NK-92 treated with Interleukin-12 subunit alpha and Interleukin-12 subunit beta, amount 100 ng/mL, for 24 hours (cell line): ENCODE data around the gene SNORC.

Experiments
- DNase-seq: peaks from one replicate; lab custom pipeline; 2025; lab: John Stamatoyannopoulos, UW

The SNORC gene

DNA sequence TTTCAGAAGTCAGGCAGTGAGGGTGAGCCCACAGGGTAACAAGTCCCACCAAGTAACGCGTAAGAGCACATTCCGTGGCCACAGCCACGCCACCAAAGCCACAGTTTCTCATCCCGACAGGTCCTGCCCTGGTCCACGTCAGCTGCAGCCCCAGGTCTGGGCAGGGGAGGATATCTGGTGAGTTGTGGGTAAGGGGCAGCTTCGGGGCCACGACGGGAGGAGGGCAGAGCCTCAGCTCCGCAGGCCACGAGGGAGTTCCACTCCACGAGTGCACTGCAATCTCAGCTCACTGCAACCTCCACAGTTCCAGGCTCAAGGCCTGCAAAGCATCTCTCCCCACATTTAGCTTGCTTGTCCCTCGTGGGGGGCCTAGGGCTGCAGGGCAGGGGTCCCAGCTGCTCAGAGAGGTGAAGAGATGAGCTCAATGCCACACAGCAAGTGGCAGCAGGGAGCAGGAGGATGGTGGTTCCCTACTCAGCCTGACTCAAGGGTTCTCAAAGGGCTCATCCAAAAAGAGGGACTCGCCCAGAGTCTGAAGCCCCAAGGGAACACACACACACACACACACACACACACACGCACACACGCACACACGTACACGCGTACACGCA lies 12.5 kb downstream of the SNORC start:
- DNase-seq: no peak

DNA sequence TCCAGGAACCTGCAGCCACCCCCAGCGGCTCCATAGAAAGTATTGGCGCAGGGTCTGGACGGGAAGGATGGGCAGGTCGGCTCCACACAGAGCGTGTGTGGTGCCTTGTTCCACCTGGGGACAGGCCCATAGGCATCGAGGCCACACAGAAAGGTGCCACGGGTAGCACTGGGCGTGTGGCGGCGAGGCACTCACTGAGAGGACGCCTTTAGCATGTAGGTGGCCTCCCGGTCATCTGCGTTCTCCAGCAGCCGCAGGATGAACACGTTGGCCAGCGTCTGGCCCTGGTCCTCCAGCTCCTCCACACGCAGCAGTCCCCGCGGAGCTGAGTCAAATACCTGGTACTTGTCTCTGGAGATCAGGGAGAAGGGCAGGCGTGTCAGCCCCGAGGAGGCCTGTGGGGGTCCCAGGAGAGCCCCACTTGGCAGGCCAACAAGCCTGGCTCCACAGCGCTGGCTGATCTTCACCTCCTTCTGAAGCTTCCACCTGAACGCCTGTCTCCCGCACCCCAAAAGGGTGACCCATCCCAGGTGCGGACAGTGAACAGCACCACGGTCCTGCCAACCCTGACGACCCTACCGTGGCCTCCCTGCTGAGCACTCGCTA lies 13.2 kb downstream of the SNORC start:
- DNase-seq: no peak

DNA sequence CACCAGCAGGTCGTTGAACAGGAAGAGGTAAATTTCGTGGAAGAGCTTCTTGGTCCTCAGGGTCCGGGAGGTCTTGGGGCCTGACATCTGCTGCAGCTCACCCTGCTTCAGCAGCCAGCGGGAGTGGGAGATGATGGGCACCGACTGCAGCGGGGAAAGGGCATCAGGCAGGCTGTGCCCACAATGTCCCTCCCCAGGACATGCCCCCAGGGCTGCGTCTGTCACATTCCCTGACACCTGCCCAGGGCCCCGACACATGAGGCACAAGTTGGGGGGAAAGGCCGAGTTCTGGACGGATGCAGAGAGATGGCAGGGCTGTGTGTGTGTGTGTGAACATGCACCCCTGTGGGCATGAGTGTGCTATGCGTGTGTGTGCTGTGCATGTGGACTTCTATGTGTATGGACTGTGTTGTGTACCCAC lies 13.9 kb downstream of the SNORC start:
- no peak for DNase-seq

DNA sequence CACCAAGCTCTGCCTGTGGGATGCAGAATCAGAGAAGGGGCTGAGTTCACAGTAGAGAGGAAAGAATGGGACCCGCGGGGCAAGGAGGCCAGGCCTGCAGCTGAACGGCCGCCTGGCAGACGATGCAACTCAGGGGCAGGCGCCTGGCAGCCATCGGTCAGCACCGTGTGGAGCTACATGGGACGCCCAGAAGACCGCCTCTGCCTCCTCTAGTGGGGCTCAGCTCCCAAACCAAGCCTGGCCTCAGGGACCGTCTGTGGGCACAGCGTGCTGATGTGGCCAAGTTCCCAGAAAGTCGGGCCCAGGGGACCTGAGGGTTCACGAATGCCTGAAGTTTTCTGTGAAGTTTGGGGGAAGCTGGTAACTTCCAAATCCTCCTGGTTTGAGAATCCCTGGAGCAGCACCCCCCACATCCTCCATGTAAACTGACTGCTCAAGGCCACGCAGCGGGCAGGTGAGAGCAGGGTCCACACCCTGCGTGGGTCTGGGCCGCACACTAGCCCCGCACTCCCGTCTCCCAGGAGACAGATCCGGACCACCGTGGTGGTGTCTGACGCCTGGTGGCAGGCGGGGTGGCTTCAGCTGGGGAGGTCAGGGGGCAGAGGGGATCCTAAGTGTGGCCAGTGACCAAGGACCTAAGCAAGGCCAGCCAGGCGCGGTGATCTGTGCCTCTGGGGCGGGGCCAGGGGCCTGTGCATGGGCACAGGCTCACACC lies 14.6 kb downstream of the SNORC start:
- no peak for DNase-seq

DNA sequence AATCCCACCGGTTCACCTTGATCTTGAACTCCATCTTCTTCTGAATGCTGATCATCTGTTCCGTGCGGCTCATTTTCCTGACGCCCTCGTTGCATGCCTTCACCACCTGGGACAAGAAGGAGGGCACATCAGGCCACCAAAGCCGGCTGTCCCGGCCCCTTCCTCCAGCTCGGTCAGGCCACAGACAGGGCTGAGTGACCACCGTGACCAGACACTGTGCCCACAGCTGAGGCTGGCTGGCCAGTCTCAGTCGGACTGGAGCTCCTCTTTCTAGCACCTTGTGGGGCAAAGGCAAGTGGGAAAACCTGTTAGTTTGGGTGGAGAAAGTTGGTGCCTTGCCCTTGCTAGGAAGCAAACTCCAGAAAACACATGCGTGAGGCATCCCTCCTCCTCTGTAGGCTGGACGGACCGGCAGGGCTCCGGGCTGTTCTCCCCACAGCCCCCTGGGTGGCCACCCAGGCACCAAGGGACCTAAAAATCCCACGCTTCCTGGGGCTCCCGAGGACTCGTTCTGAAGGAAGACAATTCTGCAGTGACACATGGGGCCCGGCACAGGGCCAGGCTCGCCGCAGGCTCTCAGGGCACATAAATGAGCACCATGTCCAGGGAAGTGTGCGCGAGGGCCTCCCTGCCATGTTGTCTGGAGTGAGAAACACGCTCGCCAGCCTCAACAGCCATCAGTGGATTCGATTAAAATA lies 15.3 kb downstream of the SNORC start:
- no peak for DNase-seq

DNA sequence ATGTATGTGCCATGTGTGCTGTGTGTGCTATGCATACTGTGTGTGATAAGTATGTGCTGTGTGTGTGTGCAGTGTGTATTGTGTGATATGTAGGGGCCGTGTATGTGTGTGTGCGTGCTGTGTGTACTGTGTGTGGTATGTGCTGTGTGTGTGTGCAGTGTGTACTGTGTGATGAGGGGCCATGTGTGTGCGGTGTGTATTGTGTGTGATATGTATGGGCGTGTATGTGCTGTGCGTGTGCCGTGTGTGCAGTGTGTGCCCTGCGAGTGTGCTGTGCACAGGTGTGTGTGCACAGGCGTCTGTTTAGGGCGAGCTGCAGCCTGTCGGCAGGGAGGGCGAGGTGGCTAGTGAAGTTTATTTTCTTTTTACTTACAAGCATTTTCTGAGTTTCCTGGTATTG lies 16.1 kb downstream of the SNORC start:
- no peak for DNase-seq

DNA sequence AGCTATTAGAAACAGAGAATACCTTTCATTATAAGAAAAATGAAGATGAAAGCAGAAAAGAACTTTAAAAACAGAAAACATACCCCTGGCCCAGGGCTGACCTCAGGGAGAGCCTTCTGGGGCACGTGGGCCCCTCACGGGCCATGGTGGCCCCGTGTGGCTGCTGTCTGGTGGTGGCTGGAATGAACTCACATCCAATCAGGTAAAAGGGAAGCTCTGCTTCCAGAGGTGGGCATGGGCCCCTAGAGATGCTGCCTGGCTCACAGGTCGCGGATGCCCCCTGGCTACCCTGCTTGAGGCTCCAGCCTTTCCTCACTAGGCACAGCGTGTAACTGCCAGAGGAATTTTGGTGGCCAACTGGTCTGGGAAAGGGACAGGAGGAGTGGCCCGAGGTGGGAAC lies 16.6 kb downstream of the SNORC start:
- DNase-seq: no peak

DNA sequence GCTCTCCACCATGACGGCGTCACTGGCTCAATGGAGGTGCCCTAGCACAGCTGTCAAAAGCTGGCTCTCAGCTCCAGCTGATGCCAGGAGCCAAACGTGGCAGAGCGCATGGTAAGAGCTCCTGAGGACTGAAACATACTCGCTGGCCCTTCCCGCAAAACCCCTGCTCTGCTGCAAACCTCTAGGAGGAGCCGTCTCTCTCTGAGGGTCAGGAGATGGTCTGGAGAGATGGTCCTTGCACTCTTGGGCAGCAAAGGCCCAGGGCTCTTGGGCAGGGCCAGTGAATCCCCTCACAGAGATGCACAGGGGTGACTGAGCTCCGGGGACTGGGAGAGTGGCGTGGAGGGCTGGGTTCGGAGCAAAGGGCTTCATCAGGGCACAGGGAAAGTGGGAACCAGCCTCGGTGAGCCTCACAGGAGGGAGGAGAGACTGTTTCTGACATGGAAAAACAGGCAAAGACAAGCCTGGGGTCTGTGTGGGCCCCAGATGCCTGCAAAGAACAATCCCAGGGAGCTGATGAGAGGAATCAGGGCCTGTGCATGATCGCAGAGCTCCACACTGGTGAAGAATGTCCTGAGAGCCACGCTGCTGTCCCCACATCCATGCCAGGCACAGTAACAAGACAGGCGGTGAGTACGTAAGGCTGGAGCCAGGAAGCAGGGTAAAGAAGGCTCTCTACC lies 17.2 kb downstream of the SNORC start:
- no peak for DNase-seq

DNA sequence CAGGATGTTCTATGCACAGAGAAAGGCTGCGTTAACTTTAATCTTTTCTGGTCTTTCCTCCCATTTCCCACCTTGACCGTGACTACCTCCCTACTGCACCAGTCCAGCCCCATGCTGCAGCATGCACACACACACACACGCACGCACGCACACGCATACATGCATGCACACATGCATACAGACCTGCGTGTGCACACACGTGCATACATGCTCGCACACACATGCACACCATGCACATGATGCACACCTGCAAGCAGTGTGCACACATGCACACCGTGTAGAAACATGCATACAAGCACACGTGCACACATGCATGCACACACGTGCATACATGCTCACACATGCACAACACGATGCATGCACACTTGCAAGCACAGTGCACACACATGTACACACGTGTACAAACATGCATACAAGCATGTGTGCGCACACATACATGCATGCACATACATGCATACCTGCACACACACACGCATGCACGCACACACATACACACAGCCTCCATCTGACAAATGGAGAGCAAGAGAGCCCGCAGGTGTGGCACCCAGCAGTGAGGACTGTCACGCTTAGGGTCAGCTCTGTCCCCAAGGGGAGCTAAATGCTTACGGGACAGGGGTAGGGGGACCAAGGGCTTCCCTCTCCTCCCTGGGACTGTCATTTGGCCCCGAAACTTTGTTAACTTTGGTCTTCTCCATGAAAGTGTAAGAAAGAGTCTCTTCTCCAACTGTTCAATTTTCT lies 18.2 kb downstream of the SNORC start:
- DNase-seq: no peak

DNA sequence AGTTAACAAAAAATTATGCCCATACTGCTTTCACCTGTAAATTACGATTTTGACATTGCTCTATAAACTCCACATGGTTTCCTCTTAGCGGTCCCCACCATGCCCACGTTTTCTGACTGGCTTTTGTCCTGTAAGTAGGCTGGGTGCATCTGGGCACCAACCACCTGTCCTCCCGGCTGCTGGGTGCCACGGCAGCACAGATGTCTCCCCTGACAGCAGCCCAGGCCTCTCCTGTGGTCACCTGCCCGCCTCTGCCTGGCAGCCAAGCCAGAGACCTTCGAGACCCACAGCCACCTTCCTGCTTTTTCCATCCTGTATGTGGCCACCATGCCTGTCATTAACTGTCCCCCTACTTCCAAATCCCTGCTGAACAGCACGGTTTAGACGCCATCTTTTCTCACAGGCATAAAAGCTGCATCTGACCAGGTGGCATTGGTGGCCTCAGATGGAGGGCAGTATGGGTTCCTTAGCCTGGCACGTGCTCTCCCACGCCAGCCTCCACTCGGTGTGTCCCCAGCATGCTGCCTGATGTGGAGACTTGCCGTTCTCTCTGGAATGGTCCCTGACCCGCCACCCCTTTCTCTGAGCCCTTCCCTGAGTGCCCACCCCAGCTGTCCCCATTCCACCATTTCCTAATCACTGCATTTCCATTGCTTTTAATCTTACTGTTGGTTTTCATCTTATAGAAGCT lies 18.9 kb downstream of the SNORC start:
- DNase-seq: no peak

DNA sequence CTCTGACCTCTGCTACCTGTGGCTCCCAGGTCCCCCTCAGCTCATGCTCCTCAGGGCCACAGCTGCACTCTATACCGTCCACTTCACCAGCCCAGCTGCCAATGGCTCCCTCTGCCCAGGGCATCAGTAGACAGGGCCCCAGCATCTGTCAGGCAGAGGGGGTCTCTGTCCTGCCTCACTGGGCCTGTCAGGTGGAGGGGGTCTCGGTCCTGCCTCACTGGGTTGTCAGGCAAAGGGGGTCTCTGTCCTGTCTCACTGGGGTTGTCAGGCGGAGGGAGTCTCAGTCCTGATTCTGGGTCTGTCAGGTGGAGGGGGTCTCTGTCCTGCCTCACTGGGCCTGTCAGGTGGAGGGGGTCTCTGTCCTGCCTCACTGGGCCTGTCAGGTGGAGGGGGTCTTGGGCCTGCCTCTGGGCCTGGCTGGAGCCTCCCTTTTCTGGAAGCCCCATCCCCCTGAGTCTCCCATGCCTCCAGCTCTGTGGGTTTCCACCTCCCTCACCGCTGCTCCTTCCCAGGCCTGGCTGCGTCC lies 19.9 kb downstream of the SNORC start:
- DNase-seq: no peak

DNA sequence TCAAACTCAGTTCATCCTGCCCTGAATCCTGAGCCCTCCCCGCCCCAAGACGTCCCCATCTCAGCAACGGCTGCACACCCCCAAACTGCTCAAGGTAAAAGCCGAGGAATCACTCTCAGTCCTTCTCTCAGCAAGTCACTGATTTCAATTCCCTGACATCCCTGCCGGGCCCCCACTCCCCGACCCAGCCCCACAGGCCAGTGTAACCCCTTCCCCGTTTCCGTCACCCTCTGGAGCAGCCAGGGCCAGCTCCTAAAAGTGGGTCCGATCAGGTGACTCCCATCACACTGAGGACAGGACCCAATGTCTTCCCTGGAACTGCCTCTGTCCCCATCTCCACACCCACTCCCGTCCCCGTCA lies 20.5 kb downstream of the SNORC start:
- DNase-seq: no peak

DNA sequence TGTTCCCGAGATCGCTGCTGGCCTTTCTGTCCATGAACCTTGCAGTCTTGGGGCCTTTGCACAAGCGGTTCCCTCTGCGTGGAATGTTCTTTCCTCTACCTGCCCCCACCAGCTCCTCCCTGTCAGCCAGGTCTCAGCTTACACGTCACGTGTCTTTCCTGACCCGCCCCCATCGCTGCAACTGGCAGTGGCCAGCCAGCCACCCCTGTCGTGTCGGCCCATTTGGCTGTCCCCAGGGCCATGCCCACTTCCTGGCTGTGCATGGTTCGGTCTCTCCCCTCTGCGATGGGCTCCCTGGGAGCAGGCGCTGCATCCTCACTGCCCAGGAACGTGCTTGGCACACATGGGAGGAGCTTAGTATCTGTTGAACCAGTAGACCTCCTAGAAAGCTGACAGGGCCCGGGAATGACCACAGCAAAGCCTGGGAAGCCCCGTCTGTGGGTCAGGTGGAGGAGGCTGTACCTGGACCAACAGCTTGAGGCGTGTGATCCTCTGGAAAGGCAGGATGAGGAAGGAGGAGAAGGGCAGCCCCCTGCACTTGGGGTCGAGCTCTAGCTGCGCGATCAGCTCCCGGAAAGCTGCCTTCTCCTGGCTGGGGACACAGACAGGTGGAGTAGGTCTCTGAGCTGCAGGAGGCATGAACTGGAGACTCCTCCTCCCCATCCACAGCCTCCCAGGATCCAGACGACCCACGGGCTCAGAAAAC lies 21.0 kb downstream of the SNORC start:
- no peak for DNase-seq

DNA sequence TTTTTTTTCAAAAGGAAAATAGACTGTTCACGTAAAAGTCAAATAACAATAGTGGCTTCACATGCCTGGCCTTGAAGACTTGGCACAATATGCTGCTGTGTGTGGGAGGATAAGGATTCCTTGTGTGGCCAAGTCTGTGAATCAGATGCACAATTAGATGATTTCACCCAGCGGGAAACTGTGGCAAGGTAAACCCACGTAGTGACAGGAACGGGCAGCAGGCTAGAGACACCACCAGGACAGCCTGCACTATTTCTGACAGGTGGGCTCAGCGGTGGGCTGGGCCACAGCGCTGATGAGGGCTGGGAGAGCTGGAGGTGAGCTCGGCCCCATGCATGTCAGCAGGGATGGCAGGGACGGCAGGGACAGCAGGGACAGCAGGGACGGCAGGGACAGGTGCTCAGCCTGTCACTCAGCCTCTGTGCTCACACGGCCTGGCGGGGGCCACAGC lies 21.6 kb downstream of the SNORC start:
- no peak for DNase-seq

DNA sequence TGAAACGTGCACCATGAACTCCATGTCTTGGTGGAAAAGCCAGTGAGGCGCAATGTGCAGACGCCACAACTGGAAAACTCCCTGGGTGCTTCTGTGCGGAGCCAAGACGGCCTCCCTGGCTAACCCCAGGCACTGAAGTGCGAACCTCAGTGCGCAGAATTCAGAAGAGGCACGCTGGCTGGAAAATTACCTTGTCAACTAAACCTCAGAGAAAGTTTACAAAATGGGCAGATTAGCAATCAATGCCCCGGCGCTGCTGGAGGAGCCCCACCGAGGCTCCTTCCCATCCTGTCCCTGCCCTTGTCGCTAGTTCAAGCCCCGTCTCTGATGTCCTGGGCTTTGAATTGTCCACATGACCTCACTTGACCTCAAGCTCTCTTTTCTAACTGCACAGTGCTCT lies 22.2 kb downstream of the SNORC start:
- DNase-seq: no peak

DNA sequence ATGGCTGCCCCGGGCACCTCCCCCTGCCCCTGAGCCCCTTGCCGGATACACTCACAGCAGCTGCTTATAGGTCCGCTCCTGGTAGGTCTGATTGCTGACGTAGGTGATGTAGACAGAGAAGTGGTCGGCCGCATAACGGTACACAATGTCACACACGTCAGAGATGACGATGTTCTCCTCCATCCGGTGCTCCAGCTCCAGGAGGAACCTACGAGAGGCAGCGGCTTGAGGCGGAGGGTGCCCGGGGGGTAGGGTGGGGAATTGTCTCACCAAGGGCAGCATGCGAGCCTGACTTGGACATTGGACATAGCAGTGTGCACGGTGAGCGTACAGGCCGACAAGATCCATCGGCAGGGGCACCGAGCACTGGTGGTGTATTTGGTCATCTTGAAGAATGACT lies 22.8 kb downstream of the SNORC start:
- DNase-seq: no peak

DNA sequence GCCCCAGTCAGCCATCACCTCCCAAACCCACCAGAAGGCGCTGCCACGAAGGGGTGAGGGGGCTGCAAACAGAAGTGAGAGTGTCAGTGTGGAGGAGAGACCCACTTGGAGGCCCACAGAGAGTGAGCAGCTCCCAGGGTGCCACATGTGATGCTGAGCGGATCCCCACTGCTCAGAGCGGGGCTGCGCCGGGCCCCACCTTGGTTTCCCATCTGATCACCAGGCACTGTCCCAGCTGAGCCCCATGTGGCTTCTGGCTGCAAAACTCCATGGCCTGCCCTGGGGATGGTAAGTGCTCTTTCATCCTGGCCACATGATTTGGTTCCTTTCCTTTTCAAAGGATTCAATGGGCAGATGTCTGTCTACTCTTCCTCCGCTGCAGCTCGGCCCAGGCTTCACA lies 23.8 kb downstream of the SNORC start:
- DNase-seq: no peak

DNA sequence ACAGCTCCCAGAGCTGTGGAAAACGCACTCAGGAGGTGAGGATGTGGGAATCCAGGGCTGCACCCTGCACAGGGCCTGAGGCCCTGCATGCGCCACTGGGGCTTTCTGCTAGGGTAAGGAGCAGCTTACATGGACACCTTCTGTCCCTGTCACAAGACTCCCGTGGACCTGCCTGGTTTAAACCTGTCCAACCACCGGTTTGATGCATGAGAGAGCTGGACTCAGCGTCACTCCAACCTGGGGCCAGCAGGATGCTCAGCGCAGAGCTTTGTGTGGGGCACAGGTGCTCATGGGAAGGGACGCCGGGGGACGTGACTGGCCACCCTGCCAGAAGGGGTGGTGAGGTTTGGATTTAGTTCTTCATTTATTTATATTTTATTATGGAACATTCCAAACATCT lies 24.2 kb downstream of the SNORC start:
- DNase-seq: no peak

DNA sequence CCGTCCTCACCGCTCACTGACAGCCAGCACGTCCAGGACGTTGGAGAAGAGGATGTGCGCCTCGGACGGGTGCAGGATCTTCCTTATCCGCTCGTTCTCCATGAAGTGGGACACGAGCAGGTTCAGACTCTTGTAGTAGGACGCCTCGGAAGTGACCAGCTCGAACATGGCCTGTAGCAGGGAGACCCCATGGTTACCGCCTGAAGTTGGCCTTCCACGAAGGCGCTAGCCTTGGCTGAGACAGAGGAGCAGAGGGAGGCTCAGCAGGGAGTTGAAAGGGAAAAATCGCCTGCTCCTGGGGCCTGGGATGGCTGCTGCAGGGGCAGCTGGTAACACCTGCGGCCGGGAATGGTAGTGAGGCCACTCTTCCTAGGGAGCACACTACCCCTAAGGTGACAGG lies 24.7 kb downstream of the SNORC start:
- no peak for DNase-seq

DNA sequence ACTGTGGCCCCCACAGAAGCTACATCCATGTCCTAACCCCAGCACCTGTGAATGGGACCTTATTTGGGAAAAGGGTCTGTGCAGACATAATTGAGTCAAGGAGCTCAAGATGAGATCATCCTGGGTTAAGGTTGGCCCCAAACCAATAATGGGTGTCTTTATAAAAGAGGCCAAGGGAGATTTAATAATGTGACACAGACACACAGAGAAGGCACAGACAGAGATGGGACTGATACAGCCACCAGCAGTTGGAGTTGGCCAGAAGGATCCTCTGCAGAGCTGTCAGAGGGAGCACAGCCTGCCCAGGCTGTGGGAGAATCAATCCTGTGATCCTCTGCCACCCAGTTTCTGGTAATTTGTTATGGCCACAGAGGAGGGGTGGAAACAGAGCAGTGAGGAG lies 26.0 kb downstream of the SNORC start:
- DNase-seq: no peak
